Muscle layer of colon (tissue), 2 donors: Measurements from ENCODE around the gene ZNF483.
"Not testable (repeated sequence)": the region's sequence is repeated elsewhere in the genome, so short reads cannot be mapped to it uniquely, and the experiment has no call there.

Source experiments
- H3K27ac ChIP-seq: one replicate; pipeline ENCODE4 v1.7.0; 2013; ENCODE audit warnings: low read depth, mild to moderate bottlenecking, low read length, moderate library complexity
- H3K27me3 ChIP-seq, 2 donors: one replicate each; pipeline ENCODE4 v1.7.0; 2013; ENCODE audit warnings: low read length in 2 of 2, mild to moderate bottlenecking in 2 of 2; ENCODE audit not compliant: insufficient read depth in 2 of 2, control insufficient read depth in 1 of 2
- H3K36me3 ChIP-seq: one replicate; pipeline ENCODE4 v1.7.0; 2013; ENCODE audit warnings: mild to moderate bottlenecking, low read length; ENCODE audit not compliant: insufficient read depth
- H3K4me1 ChIP-seq: one replicate; pipeline ENCODE4 v1.7.0; 2013; ENCODE audit warnings: mild to moderate bottlenecking, low read length; ENCODE audit not compliant: insufficient read depth
- H3K4me3 ChIP-seq, 2 donors: one replicate each; pipeline ENCODE4 v1.7.0; 2013; ENCODE audit warnings: low read length in 2 of 2, low read depth in 1 of 2, mild to moderate bottlenecking in 1 of 2, moderate library complexity in 1 of 2
- H3K9ac ChIP-seq: one replicate; pipeline ENCODE4 v1.7.0; 2013; ENCODE audit warnings: low read length
- H3K9me3 ChIP-seq: one replicate; pipeline ENCODE4 v1.7.0; 2013; ENCODE audit warnings: mild to moderate bottlenecking, low read length
- donor health status: abdominal sarcoma.
- donor health status: Adenocarcinoma of cecum.

The ZNF483 gene

GRCh38 chr9:111555425-111555824 lies 30.4 kb downstream of the ZNF483 start:
- not testable (repeated sequence) for H3K27me3 ChIP-seq, H3K36me3 ChIP-seq, H3K9ac ChIP-seq, H3K27ac ChIP-seq, H3K4me3 ChIP-seq, H3K4me1 ChIP-seq
- peaks cover 15% of the 10 kb centered on the region for H3K9me3 ChIP-seq

GRCh38 chr9:111559000-111559610 lies 34.1 kb downstream of the ZNF483 start:
- peaks cover 5% of the 10 kb centered on the region for H3K9me3 ChIP-seq
- no peak overlapping the region for H3K4me3 ChIP-seq
- H3K27ac ChIP-seq, result no peak overlapping the region
- H3K9ac ChIP-seq, result no peak overlapping the region
- H3K36me3 ChIP-seq, result peaks cover 9% of the 10 kb centered on the region
- H3K4me1 ChIP-seq, result no peaks in the 10 kb centered on the region
- H3K27me3 ChIP-seq, result no peaks in the 10 kb centered on the region

GRCh38 chr9:111561165-111561719 lies 36.3 kb downstream of the ZNF483 start:
- Histone ChIP-seq H3K27ac (no peak overlapping the region), H3K9ac (no peak overlapping the region), H3K27me3 (no peaks in the 10 kb centered on the region), H3K4me1 (no peaks in the 10 kb centered on the region), H3K4me3 (no peak overlapping the region), H3K36me3 (peaks cover 9% of the 10 kb centered on the region), H3K9me3 (no peaks in the 10 kb centered on the region)

- Histone ChIP-seq H3K36me3 (peaks cover 38% of the 10 kb centered on the region), H3K27ac (no peak overlapping the region), H3K4me1 (no peaks in the 10 kb centered on the region), H3K4me3 (no peak overlapping the region), H3K27me3 (no peaks in the 10 kb centered on the region), H3K9me3 (no peaks in the 10 kb centered on the region), H3K9ac (no peak overlapping the region)
Observed at GRCh38 chr9:111566234-111566633, 41.3 kb downstream of the ZNF483 start.

GRCh38 chr9:111568127-111568526 lies 43.1 kb downstream of the ZNF483 start:
- H3K9me3 ChIP-seq, H3K4me1 ChIP-seq, H3K4me3 ChIP-seq, H3K27me3 ChIP-seq, H3K9ac ChIP-seq, H3K27ac ChIP-seq: not testable (repeated sequence)
- H3K36me3 ChIP-seq, result peaks cover 44% of the 10 kb centered on the region

- peaks cover 52% of the 10 kb centered on the region for H3K36me3 ChIP-seq
- H3K9ac ChIP-seq, result no peak overlapping the region
- no peaks in the 10 kb centered on the region for H3K27me3 ChIP-seq
- H3K9me3 ChIP-seq, result no peaks in the 10 kb centered on the region
- no peak overlapping the region for H3K4me3 ChIP-seq
- no peak overlapping the region for H3K27ac ChIP-seq
- no peaks in the 10 kb centered on the region for H3K4me1 ChIP-seq
Observed at GRCh38 chr9:111572950-111573604, 48.1 kb downstream of the ZNF483 start.

GRCh38 chr9:111582888-111583287 lies 57.9 kb downstream of the ZNF483 start:
- Histone ChIP-seq H3K36me3 (peaks cover 53% of the 10 kb centered on the region), H3K9ac (no peak overlapping the region), H3K27ac (no peak overlapping the region), H3K4me3 (no peak overlapping the region), H3K27me3 (no peaks in the 10 kb centered on the region), H3K9me3 (no peaks in the 10 kb centered on the region), H3K4me1 (no peaks in the 10 kb centered on the region)

GRCh38 chr9:111586378-111586777 lies 61.4 kb downstream of the ZNF483 start:
- Histone ChIP-seq H3K27ac (no peak overlapping the region), H3K27me3 (no peaks in the 10 kb centered on the region), H3K4me1 (no peaks in the 10 kb centered on the region), H3K9ac (no peak overlapping the region), H3K36me3 (peaks cover 36% of the 10 kb centered on the region), H3K9me3 (no peaks in the 10 kb centered on the region), H3K4me3 (no peak overlapping the region)

- H3K27ac ChIP-seq, result no peak overlapping the region
Observed at GRCh38 chr9:111588846-111589245, 63.9 kb downstream of the ZNF483 start.

GRCh38 chr9:111597852-111598732 lies 73.1 kb downstream of the ZNF483 start:
- Histone ChIP-seq H3K36me3 (peaks cover 10% of the 10 kb centered on the region), H3K27me3 (no peaks in the 10 kb centered on the region), H3K27ac (peak overlapping the region; percentile 89), H3K4me1 (peaks cover 4% of the 10 kb centered on the region), H3K9ac (peak overlapping the region; percentile 82), H3K4me3 (peak overlapping the region; percentile 74 to 85), H3K9me3 (no peaks in the 10 kb centered on the region)

More at GRCh38 chr9:111588846-111589245, 63.9 kb downstream of the ZNF483 start:
- no peaks in the 10 kb centered on the region for H3K9me3 ChIP-seq
- no peak overlapping the region for H3K4me3 ChIP-seq
- no peaks in the 10 kb centered on the region for H3K27me3 ChIP-seq
- H3K4me1 ChIP-seq, result no peaks in the 10 kb centered on the region
- H3K9ac ChIP-seq, result no peak overlapping the region
- H3K36me3 ChIP-seq, result peaks cover 20% of the 10 kb centered on the region

- peaks cover 4% of the 10 kb centered on the region for H3K4me1 ChIP-seq
- H3K36me3 ChIP-seq, result peaks cover 10% of the 10 kb centered on the region
- H3K9ac ChIP-seq, result peak overlapping the region; percentile 82
- H3K27ac ChIP-seq, result peak overlapping the region; percentile 89
- H3K27me3 ChIP-seq, result no peaks in the 10 kb centered on the region
- H3K9me3 ChIP-seq, result no peaks in the 10 kb centered on the region
- peak overlapping the region; percentile 74 to 85 for H3K4me3 ChIP-seq
Observed at GRCh38 chr9:111598733-111599091, 73.7 kb downstream of the ZNF483 start.
